Frontal cortex (tissue), 4 donors: ENCODE measurements around the gene SALL1. TPM values are rescaled to one million over a fixed set of nuclear protein-coding genes. Genes with fewer than 3 reads are reported as not detected.
A peak's percentile ranks its signal among the peaks of the same experiment; 100 is the strongest.

Source experiments
- DNase-seq, 2 donors: peaks; one replicate each; pipeline ENCODE4 v3.0.0; 2012; ENCODE audit warnings: low spot score in 2 of 2
- FAIRE-seq: peaks from 2 replicates; lab custom pipeline; 2012; peaks lifted over from hg19 to GRCh38; lab: Jason Lieb, UNC
- total RNA-seq: library from RNA; depleted of rRNA; stranded (reverse); fragments of >200 nt; gene quantifications from one replicate; pipeline ENCODE4 v1.2.3, GENCODE V29; 2014
- donor health status: control.
- donor health status: control.
- donor health status: control.

SALL1 gene
- total RNA-seq: 5.3 TPM

DNA sequence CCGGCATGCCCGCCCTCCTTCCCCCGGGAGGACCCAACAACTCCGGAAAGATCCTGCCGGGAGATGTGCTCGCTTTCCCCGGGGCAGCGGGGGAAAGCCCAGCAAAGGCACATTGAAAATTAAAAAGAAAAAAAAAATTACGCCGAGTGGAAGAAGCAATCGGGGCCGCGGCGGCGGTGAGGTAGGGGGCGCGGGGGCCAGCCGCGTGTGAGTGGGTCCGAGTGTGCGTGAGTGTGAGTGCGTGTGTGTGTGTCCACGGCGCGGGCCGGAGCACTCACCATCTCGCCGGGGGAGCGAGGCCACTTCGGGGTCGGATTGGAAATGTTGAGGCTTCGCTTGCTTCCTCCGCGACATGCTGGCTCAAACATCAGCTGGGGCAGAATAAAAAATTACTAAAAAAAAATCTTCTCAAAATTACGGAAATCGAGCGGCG is at the start of gene SALL1:
Gene SALL1 (minus strand): TSS at position 383 of the 433 bp plus-strand sequence. CDS start 29 bp downstream, at position 354.
- no peak for DNase-seq

DNA sequence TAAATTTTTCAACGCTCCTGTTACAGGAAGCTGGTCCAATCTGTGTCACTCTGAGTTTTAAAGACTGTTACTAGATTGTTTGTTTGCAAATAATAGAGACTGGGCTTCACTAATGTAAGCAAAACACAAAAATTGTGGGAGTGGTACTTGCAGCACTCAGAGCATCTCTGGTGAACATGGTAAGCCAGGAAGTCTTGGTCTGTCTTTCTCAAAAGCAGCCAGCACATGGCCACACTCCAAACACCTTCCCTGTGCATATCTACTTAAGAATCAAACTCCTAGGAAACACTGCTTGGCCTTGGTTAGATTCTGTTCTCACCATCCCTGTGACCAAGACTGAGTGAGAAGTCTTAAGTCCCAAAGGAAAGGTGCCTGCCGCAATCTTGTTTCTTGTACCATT is 49.7 kb upstream of the SALL1 start:
- no peak for DNase-seq
- no peak for FAIRE-seq

More for the DNA sequence above, at the start of gene SALL1:
- no peak for FAIRE-seq

DNA sequence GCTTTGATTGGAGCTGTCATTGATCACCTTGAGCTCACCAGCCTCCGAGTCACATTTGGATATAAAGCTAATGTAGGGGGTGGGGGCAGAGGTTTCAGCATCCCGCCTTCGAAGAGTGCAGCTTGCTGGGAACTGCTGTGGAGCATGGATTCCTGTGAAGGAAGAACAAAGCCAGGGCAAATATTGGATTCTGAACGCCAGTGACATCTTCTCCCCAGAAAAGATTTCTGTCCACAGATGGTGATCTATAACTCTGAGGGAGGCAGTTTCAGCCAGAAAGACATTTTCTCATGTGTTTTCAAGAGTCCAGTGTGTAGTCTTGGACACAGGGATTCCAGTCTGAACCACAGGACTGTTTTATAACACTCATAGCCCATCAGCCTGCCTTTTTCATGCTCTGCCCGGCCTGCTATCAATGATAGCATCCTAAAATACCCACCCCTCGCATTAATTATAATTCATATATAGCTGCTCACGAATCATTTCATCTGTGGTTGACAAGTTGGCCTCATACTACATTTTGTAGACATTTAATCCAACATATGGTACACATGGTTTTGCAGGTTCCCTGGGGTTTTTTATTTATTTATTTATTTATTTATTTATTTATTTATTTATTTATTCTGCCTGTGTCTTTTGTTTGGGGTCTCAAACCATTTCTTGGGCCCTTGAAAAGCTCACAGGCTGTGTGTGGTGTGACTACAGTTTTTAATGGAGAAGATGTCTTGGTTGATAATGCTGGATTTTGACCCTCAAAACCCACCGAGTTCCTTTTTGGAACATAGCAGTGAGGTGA is 47.1 kb upstream of the SALL1 start:
- DNase-seq (no peak), FAIRE-seq (no peak)

DNA sequence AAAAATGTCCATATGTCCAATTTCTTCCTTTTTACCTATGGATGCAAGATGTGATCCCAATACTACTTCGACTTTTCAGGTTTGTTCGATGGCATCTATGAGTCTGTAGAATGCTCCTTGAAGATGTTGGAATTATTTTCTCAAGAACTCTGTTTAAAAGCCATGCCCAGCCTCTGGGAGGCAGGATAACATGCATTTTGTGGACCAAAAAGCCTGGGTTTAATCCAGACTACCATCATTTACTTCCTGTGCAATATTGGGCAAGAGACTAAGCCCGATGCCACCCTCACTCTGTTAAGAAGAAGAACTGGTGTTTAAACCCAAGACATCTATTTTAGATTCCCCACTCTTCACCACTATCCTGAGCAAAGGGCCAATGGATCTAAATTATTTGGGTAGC is 42.8 kb upstream of the SALL1 start:
- FAIRE-seq: no peak
- DNase-seq: no peak

DNA sequence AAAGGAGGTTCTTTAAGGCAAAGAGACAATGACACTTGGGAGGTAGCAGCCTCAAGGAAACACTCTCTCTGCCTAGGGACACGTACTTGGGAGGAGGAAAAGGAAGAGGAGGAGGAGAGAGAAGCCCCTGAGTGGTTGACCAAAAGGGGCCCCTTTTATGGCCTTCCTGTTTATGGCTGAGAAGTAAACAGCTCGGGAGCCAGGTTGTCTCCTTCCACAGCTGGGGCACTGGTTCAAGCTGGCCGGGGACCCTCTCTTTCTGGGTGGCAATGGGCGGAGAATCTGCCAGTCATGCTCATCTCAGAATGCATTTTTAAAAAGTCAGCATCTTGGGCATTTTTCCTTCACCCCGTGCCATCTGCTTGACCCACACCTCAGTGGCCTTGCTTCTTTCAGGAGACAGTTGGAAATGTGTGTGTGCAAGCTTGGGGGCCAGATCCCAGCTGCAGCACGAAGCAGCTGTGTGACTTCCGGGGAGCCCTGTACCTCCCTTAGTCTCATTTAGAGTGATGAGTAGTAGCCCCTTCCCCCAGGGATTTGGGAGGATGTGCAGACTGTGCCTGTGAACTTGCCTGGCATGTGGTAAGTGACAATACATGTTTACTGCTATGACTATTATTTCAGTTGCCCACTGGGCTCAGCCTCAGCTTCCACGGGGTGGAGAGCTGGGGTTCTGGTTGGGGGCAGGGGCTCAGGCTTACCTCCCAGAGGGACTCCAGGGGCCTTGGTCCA is 33.8 kb upstream of the SALL1 start:
- no peak for FAIRE-seq
- DNase-seq: no peak

DNA sequence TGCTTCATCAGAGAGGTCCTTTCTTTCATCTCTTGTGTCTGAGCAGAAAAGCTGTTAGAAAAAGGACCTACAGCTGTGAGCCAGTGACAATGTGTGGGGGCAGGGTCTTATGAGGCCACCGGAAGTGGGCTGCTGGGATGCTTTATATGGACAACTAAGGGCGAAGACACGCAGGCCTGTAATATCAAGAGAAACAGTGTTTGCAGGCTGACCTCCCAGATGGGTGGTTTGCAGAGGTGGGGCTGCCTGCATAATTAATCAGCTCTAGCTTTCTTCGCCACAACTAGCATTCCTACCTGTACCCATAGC is 30.4 kb upstream of the SALL1 start:
- FAIRE-seq: no peak

DNA sequence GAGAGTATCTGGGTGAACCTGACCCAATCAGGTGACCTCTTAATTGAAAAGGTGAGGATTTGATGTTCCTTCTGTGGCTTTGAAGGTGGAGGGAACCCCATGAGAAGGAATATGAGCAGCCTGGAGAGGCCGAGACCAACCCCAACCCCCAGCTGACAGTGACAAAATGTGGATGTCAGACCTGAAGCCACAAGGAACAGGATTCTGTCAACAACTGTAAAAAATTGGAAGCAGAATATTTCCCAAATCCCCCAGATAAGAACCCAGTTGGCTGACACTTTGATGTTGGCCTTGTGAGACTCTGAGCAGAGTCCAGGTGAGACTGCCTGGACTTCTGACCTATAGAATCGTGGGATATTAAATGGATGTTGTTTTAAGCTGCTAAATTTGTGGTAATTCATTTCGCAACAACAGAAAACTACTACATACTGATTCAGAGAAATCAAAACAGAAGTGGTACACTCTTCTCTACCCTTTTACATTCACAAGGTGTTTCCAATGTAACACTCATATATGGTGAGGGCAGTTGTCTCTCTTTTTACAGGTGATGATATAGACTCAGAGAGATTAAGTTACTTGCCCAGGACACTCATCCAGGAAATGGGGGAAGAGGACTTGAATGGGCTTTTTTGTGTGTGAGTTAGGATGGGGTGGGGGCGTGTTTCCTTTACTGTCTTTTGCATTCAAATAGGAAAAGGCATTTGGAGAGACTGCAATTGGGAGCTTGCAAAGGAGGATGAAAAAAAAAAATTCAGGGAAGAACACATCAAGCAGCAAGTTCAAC is 29.8 kb upstream of the SALL1 start:
- FAIRE-seq (no peak), DNase-seq (no peak)

More for the DNA sequence above, 30.4 kb upstream of the SALL1 start:
- DNase-seq: no peak

DNA sequence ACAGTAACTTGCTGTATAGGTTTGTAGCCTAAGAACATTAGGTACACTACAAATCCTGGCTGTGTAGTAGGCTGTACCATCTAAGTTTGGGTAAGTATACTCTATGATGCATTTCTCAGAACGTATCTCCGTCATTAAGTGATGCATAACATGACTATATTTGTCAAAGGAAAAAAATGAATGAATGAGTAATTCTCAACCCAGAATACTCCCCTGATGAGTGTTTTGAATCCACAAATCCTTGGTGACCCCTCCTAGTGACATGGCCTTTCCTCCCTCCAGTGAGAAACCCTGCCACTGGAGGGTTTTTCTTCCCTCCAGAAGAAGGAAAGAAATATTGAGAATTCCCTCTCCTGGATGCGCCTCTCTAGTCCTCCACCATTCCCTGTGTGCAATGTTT is 24.0 kb upstream of the SALL1 start:
- FAIRE-seq (no peak), DNase-seq (no peak)

DNA sequence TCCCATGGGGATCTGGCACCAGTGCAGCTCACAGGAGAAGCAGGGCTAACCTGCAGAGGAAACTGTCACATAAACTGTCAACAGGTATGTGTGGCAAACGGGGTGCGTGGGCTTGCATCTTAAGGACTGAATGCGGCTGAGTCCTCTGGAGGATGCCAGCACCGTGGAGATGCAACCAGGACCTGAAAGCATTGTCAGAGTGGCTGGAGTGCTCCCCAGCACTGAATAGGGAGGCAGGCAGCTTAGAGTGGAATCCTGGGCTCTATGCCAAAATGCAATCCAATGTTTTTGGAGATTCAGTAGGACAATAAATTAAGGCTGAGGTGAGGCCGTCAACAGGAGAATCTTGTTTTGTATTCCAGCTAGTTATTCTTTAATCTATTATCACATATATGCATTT is 21.3 kb upstream of the SALL1 start:
- DNase-seq (no peak), FAIRE-seq (no peak)

DNA sequence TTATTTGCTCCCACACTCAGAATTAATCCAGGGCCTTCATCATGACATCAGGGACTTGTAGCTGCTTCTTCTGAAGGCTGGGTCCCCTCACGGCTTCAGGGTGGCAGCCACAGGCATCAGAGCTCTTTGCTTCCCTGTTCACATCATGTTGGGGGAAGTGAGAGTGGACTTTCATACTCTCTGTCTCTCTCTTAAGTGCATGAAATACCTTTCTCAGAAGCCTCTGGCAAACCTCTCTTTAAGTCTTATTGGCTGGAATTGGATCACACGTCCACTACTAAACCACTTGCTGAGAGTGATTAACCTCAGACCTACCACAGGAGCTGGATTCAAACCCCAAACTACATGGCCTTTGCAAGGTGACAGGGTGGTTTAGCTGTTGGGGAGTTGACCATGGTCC is 17.7 kb upstream of the SALL1 start:
- no peak for FAIRE-seq
- DNase-seq: no peak

DNA sequence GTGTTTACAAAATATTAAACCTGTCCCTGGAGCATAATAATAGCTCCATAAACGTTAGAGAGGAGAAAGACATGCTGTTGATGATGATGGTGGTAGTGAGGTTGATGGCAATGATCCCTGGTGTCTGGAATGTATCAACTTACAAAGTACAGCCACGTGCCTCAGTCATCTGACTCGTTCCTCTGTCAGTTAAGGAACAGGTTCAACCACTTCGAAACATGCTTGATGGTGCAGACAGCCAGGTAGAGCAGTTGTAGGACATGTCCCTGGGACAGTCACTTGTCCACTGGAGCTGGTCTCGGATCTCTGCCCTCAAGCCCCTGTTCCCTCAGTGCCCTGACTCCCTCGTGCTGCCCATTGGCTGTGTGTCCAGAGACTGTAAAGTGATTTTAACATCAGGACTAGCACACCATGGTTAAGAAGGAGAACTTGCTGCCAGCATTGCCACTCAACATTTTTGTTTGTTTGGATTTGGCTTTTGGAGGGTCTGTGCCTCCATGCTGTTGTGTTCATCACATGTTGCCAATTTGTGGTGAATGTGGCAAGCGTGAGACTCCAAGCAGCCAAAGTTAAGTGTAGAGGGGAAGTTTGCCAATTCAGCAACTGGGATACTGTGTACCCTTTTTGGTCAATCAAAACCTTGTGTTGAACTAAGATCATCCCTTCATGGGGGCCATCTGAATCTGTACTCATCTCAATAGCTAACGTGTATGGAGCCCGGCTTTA is 16.3 kb upstream of the SALL1 start:
- DNase-seq: no peak
- FAIRE-seq: no peak

DNA sequence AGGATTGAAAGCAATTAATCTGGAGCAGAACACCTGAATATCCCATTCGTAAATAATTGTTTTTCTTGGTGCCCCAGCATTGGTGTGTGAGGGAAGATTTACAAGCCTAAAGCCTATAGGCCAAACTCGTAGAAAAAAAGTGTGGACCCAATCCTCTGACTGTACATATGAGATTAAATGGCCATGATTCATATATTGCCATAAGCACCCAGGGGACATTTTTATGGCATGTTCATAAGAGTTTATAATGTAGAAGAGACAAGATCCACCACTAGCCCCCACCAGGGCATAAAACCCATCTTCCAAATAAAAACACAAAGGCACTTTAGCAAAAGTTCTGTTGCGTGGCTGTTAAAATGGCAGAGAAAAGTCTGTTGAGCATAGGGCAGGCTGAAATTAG is 15.5 kb upstream of the SALL1 start:
- DNase-seq: no peak
- no peak for FAIRE-seq

DNA sequence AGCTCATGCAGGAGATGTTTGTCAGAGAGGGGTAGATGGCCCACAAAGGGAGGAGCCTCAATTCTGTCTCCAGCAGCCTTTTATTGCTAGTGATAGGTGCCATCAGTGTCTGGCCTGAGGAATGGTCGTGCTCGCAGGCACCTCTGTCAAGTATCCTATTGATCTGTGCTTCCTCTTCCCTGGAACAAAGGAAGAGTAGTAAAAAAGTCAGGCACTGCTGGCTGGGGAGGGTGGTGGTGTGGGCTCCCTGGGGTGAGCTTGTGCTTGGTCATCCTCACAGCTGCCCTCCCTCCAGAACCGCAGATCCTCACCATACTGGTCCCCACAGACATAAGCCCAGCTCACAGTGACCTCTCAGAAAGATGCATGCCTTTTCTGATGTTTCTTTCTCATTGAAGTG is 15.0 kb upstream of the SALL1 start:
- DNase-seq (no peak), FAIRE-seq (no peak)

DNA sequence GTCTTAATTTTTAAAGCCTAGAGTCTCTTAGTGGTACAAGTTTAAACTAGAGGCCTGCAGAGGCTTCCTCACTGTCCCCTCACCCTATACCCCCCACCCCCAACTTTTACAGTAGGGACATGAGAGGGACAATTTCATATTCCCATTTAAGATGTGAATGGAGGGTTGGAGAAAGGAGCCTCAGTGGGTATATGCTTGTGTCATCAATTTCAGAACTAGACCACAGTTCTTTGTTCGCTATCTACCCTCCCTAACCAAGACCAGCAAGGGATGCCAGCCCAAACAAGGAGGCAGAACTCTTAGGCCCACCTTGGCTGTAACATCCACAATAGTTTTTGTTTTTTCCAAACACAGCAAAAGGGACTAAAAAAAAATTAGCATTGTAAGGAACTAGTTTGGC is 14.0 kb upstream of the SALL1 start:
- DNase-seq (no peak), FAIRE-seq (no peak)

DNA sequence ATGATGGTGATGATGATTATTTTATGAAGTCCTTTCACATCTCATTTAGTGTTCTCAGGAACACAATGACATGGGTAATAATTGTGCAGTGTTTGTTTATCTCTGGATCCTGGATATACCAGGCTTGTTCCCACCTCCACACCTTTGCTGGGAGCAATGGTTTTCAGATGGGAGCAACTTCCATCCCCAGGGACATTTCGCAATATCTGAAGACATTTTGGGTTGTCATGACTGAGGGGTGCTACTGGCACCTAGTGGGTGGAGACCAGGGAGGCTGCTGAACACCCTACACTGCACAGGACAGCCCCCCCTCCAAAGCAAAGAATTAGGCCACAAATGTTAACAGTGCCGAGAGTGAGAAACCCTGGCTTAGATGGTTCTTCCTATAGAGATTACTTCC is 13.5 kb upstream of the SALL1 start:
- FAIRE-seq: no peak
- no peak for DNase-seq

DNA sequence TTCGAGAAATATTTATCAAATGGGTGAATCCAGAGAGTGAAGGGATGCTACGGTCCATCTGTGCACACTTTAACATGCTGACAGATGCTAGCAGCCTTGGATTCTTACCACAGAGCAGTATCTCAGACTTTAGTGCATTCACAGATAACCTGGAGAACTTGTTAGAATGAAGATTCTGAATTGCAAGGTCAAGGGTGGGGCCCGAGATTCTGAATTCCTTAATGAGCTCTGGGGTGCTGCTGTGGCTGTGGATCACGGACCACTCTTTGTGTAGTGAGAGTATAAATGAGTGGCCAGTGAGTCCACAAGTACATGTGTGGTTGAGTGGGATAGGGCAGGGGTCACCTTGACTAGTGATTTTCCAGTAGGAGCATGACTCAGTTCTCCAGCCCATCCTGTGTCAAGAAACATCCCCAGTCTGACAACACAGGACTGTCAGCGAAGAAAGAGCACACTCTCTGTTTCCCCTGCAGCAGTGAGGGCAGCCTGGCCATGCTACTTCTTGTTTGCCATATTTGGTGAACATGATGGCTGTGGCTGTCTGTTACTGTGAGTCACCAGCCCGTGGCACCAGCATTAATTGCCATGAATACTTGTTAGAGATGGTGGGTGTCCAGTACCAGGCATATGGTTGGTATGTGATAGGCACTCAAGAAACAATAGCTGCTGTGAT is 13.0 kb upstream of the SALL1 start:
- DNase-seq (no peak), FAIRE-seq (no peak)

DNA sequence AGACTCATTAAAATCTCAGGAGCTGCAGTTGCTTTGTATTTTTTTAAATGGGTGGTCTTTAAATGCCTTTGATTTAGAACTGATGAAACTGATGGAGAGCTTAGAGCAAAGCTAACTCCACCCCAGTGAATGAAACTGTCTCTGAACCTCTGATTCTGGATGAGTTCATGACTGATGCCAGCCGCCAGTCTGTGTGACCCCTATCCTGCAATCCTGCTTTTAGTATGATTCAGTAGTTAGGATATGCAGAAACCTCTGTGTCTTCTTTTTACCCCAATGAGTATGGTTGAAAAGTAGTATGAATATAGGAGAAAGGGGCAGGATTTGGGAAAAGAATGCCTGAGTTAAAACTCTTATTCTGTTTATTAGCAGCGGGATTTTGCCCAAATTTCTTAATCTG is 12.3 kb upstream of the SALL1 start:
- no peak for DNase-seq
- FAIRE-seq: no peak

DNA sequence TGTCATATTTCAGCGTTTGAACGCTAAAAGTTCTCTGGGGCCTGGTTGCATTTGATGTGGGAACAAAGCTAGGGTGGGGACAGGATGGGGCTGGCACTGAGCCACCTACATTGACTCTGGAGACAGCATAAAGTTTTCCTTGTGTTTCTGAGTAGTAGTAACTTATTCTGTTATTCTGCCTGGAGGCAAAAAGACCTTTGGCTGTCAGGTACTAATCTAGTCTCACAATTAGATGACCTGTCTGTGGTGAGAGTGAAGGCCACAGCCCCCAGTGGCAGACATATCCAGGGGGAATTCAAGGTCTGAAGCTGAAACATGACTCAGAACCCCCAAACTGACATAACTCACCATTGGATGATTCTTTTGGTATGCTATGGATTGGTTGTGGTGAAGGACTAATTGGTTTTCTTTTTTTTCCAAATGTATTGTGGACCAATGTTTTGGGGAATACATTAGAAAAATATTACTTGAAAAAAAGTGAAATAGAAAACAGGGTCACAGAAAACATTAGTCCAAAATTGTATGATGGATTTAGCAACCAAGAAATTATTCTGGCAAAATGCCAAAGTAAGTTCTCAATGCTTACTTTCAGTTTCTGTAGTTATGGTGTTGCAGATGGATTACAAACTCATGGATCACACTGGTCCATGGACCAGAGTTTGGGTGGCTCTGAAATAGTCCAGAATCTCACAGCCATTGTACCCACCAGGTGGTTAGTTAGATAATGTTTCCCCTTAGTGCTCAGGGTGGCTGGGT is 10.5 kb upstream of the SALL1 start:
- DNase-seq (no peak), FAIRE-seq (peak; percentile 19)

DNA sequence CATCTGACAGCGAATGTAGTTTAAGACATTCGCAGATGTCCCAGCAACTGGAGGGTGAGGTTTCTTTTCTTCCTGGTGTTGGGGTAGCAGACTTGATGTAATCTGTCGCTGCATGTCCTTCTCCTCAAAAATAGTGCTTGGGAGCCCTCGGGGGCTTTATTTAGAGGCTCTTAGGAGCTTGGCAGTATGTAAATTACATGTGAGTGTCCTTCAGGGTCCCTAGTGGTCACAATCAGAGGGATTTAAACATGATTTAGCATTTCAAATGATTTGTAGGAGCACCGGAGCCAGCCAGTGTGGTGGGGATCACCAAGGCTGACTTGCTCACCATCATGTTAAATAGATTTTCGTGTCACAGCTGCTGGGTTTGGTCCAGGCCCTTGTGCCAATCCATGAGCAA is 8.8 kb upstream of the SALL1 start:
- DNase-seq (no peak), FAIRE-seq (no peak)
